Adrenal gland (tissue), 12 donors: ENCODE results near the gene COMP. TPM values are rescaled to one million over a fixed set of nuclear protein-coding genes. Genes with fewer than 3 reads are reported as not detected.
"Not testable (repeated sequence)": the region's sequence is repeated elsewhere in the genome, so short reads cannot be mapped to it uniquely, and the experiment has no call there.

Experiments used
- DNase-seq, 7 donors: peaks; one replicate each; pipeline ENCODE4 v3.0.0-alpha.2; 2019 to 2020
- H3K27ac ChIP-seq, 5 donors: fragments of 200-600 bp; sonication (generic) in 4 of 5; 1 replicate in 3 of 5; 2 replicates in 2 of 5; pipeline versions ENCODE4 v1.5.1 to v1.8.0; 2016 to 2020; ENCODE audit warnings: mild to moderate bottlenecking in 1 of 5
- H3K27me3 ChIP-seq: fragments of 200-600 bp; 2 replicates; pipeline ENCODE4 v1.8.0; 2021
- H3K36me3 ChIP-seq, 2 donors: fragments of 200-600 bp; replicated peaks in 1 of 2; 1 replicate in 1 of 2; 2 replicates in 1 of 2; pipeline versions ENCODE4 v1.5.1 to v1.8.0; 2018 to 2022
- H3K4me1 ChIP-seq, 2 donors: fragments of 200-600 bp; replicated peaks in 1 of 2; 1 replicate in 1 of 2; 2 replicates in 1 of 2; pipeline versions ENCODE4 v1.5.1 to v1.8.0; 2018 to 2021
- H3K4me3 ChIP-seq, 4 donors: fragments of 200-600 bp; sonication (generic) in 3 of 4; one replicate each; pipeline ENCODE4 v1.5.1; 2016 to 2018
- H3K9me3 ChIP-seq, 3 donors: fragments of 200-600 bp; sonication (generic) in 1 of 3; replicated peaks in 1 of 3; 1 replicate in 2 of 3; 2 replicates in 1 of 3; pipeline versions ENCODE4 v1.5.1 to v1.8.0; 2016 to 2021
- CTCF ChIP-seq, 6 experiments: fragments of 450-650 bp in 4 of 6; fragments of 200-600 bp in 2 of 6; sonication (generic) in 1 of 6; IDR thresholded peaks; 1 replicate in 5 of 6; 2 replicates in 1 of 6; pipeline versions ENCODE4 v1.5.1 to v1.8.0; 2016 to 2021; ENCODE audit warnings: antibody characterized with exemption in 6 of 6, mild to moderate bottlenecking in 2 of 6, moderate library complexity in 1 of 6
- POLR2A ChIP-seq, 2 donors: fragments of 450-650 bp; IDR thresholded peaks; one replicate each; pipeline ENCODE4 v1.6.1; 2017; ENCODE audit warnings: antibody characterized with exemption in 2 of 2, mild to moderate bottlenecking in 2 of 2, moderate library complexity in 1 of 2
- WGBS, 4 donors: extraction: QIAGEN DNeasy Blood & Tissue Kit in 2 of 4; methylation state at CpG; one replicate each; pipeline versions ENCODE4 v1.1.5 to v1.1.7; 2013 to 2017; 5-methylcytosine and 5-hydroxymethylcytosine counted together
- intact Hi-C, 2 donors: fragments of 100-400 bp; cut with DNase I; formaldehyde crosslinking; loops; one replicate each; pipeline versions ENCODE4 v1.14.1 to v1.15.0; 2022 to 2023
- polyA plus RNA-seq, 3 donors: library from polyadenylated mRNA; stranded (reverse); fragments of 200-250 nt in 2 of 3; fragments of 350-450 nt in 1 of 3; fragmentation: Illumina TruSeq in 1 of 3; extraction: RNeasy Lipid Tissue Mini Kit (QIAGEN cat#74804) in 1 of 3; gene quantifications; one replicate each; pipeline ENCODE4 v1.2.3, GENCODE V29; 2013 to 2014
- total RNA-seq, 9 donors: library from RNA; depleted of rRNA in 4 of 9; stranded (reverse); fragments of >200 nt in 4 of 9; fragments of 120-200 nt in 1 of 9; fragmentation: NEBNext Ultra II Directional in 1 of 9; extraction: Animal tissue kit (Norgen Biotek cat#: 25700) in 1 of 9; gene quantifications; one replicate each; pipeline versions ENCODE4 v1.1.0 to v1.2.4, GENCODE V29; 2013 to 2023
- donor health status: healthy with polysubstance abuse.
- donor health status: Bipolar disorder and iron deficiency.
- donor health status: DM: yes; HTN: yes; CAD: no.
- donor health status: DM: no; HTN: no; CAD: no.
- donor health status: DM: no; HTN: no; CAD: no.
- donor health status: DM: yes; HTN: yes; CAD: no.

COMP gene
- total and polyA plus RNA-seq, 12 donors, result 0.11 to 0.17 (median 0.16) TPM; not detected in 9

GRCh38 chr19:18735752-18736151 is 55.4 kb downstream of the COMP start:
- no peaks in the 10 kb centered on the region for H3K36me3 ChIP-seq
- 72 to 87% (median 73%) methylated on average over 5 to 9 of the region's 9 CpGs; no CpG with 5 or more reads in 1 of the 4 donors for WGBS, 4 donors
- H3K9me3 ChIP-seq, result no peaks in the 10 kb centered on the region
- H3K27me3 ChIP-seq, result no peaks in the 10 kb centered on the region
- no peak overlapping the region for H3K4me3 ChIP-seq
- intact Hi-C loops, result no loop called here
- TF ChIP-seq CTCF (IDR thresholded peaks at IDR 0.05), result no peak
- no peaks in the 10 kb centered on the region for H3K4me1 ChIP-seq
- peak overlapping the region in 1 of 5 donors; percentile 38 for H3K27ac ChIP-seq
- DNase-seq, result peak in 1 of 7 donors; percentile 67

- Histone ChIP-seq H3K27me3 (no peaks in the 10 kb centered on the region), H3K27ac (peak overlapping the region in 1 of 5 donors; percentile 38), H3K36me3 (no peaks in the 10 kb centered on the region), H3K4me3 (no peak overlapping the region), H3K9me3 (no peaks in the 10 kb centered on the region), H3K4me1 (no peaks in the 10 kb centered on the region)
- intact Hi-C loops, result no loop called here
- WGBS, 4 donors, result 84 to 100% (median 92%) methylated on average over 4 to 14 of the region's 14 CpGs
- TF ChIP-seq POLR2A (IDR thresholded peaks at IDR 0.05) (no peak), CTCF (IDR thresholded peaks at IDR 0.05) (no peak)
- peak in 1 of 7 donors; percentile 78 for DNase-seq
Measured at GRCh38 chr19:18735324-18735723, 55.8 kb downstream of the COMP start.

GRCh38 chr19:18733762-18734332 is 57.3 kb downstream of the COMP start:
- H3K9me3 ChIP-seq, H3K36me3 ChIP-seq, intact Hi-C loops, H3K27ac ChIP-seq, H3K27me3 ChIP-seq, H3K4me3 ChIP-seq, H3K4me1 ChIP-seq, DNase-seq: not testable (repeated sequence)
- WGBS, 4 donors, result 85 to 91% (median 88%) methylated on average over 11 of the region's 11 CpGs

GRCh38 chr19:18733196-18733647 is 57.9 kb downstream of the COMP start:
- H3K27ac ChIP-seq, result no peak overlapping the region
- TF ChIP-seq POLR2A (IDR thresholded peaks at IDR 0.05) (no peak), CTCF (IDR thresholded peaks at IDR 0.05) (no peak)
- H3K27me3 ChIP-seq, result no peaks in the 10 kb centered on the region
- no peaks in the 10 kb centered on the region for H3K9me3 ChIP-seq
- intact Hi-C loops, result no loop called here
- no peak overlapping the region for H3K4me3 ChIP-seq
- 53 to 94% (median 71%) methylated on average over 8 to 11 of the region's 11 CpGs for WGBS, 4 donors
- no peaks in the 10 kb centered on the region for H3K4me1 ChIP-seq
- DNase-seq, result no peak
- no peaks in the 10 kb centered on the region for H3K36me3 ChIP-seq

Other genes with a start within 250 kb of the COMP start
- 100 to 1,000 TPM; 128 to 463 (median 261) TPM for gene FKBP8, start 247.7 kb downstream of the COMP start, total RNA-seq
- gene FKBP8, start 247.7 kb downstream of the COMP start, polyA plus RNA-seq, result 100 to 1,000 TPM in 2 of 3 donors, 10 to 100 TPM in 1; 26.3 to 816 (median 417) TPM
- 100 to 1,000 TPM in 3 of 9 donors, 10 to 100 TPM in 6; 57.7 to 165 (median 83.3) TPM for gene KXD1, start 233.4 kb downstream of the COMP start, total RNA-seq
- 100 to 1,000 TPM in 1 of 3 donors, 10 to 100 TPM in 2; 74.2 to 120 (median 79.4) TPM for gene KXD1, start 233.4 kb downstream of the COMP start, polyA plus RNA-seq
- 1,000 to 10,000 TPM in 6 of 9 donors, 100 to 1,000 TPM in 3; 781 to 1,331 (median 1,025) TPM for gene UBA52, start 219.4 kb downstream of the COMP start, total RNA-seq
- 1,000 to 10,000 TPM in 2 of 3 donors, 100 to 1,000 TPM in 1; 950 to 1,900 (median 1,669) TPM for gene UBA52, start 219.4 kb downstream of the COMP start, polyA plus RNA-seq
- gene REX1BD, start 202.5 kb downstream of the COMP start, total RNA-seq, result 100 to 1,000 TPM in 3 of 9 donors, 10 to 100 TPM in 6; 56.1 to 268 (median 89.4) TPM
- 100 to 1,000 TPM in 2 of 3 donors, 1 to 10 TPM in 1; 8.8 to 156 (median 148) TPM for gene REX1BD, start 202.5 kb downstream of the COMP start, polyA plus RNA-seq
- 100 to 1,000 TPM in 1 of 9 donors, 10 to 100 TPM in 5, 1 to 10 TPM in 2, under 1 TPM in 1; 0.44 to 111 (median 15.0) TPM for gene CRLF1, start 184.5 kb downstream of the COMP start, total RNA-seq
- 10 to 100 TPM in 2 of 3 donors, 1 to 10 TPM in 1; 5.7 to 80.0 (median 51.2) TPM for gene CRLF1, start 184.5 kb downstream of the COMP start, polyA plus RNA-seq
- 10 to 100 TPM in 2 of 9 donors, 1 to 10 TPM in 6, under 1 TPM in 1; 0.89 to 13.9 (median 5.2) TPM for gene TMEM59L, start 178.4 kb downstream of the COMP start, total RNA-seq
- 10 to 100 TPM in 1 of 3 donors, 1 to 10 TPM in 2; 1.9 to 14.5 (median 5.5) TPM for gene TMEM59L, start 178.4 kb downstream of the COMP start, polyA plus RNA-seq
- 10 to 100 TPM in 3 of 9 donors, 1 to 10 TPM in 6; 1.4 to 15.2 (median 9.0) TPM for gene KLHL26, start 154.3 kb downstream of the COMP start, total RNA-seq
- gene KLHL26, start 154.3 kb downstream of the COMP start, polyA plus RNA-seq, result 1 to 10 TPM; 1.7 to 5.1 (median 3.7) TPM
- gene CRTC1, start 107.6 kb downstream of the COMP start, total RNA-seq, result 10 to 100 TPM in 6 of 9 donors, 1 to 10 TPM in 3; 3.1 to 22.5 (median 10.2) TPM
- gene CRTC1, start 107.6 kb downstream of the COMP start, polyA plus RNA-seq, result 10 to 100 TPM in 2 of 3 donors, 1 to 10 TPM in 1; 4.6 to 38.1 (median 18.1) TPM
- gene UPF1, start 40.7 kb upstream of the COMP start, total RNA-seq, result 100 to 1,000 TPM in 1 of 9 donors, 10 to 100 TPM in 8; 31.1 to 141 (median 78.7) TPM
- gene UPF1, start 40.7 kb upstream of the COMP start, polyA plus RNA-seq, result 10 to 100 TPM; 27.6 to 80.8 (median 55.1) TPM
- gene CERS1, start 104.9 kb upstream of the COMP start, total RNA-seq, result 1 to 10 TPM in 3 of 9 donors, under 1 TPM in 3, not detected in 3; 0.29 to 2.8 (median 1.1) TPM
- gene CERS1, start 104.9 kb upstream of the COMP start, polyA plus RNA-seq, result 1 to 10 TPM; 1.8 to 4.3 (median 2.8) TPM
- 100 to 1,000 TPM; 208 to 400 (median 306) TPM for gene COPE, start 128.1 kb upstream of the COMP start, total RNA-seq
- 100 to 1,000 TPM in 2 of 3 donors, 10 to 100 TPM in 1; 45.1 to 298 (median 245) TPM for gene COPE, start 128.1 kb upstream of the COMP start, polyA plus RNA-seq
- gene DDX49, start 128.4 kb upstream of the COMP start, total RNA-seq, result 10 to 100 TPM; 29.1 to 53.1 (median 46.4) TPM
- 100 to 1,000 TPM in 1 of 3 donors, 10 to 100 TPM in 2; 35.9 to 105 (median 88.9) TPM for gene DDX49, start 128.4 kb upstream of the COMP start, polyA plus RNA-seq
- 10 to 100 TPM; 20.7 to 97.1 (median 34.1) TPM for gene HOMER3, start 149.9 kb upstream of the COMP start, total RNA-seq
- 100 to 1,000 TPM in 1 of 3 donors, 10 to 100 TPM in 2; 13.9 to 130 (median 43.2) TPM for gene HOMER3, start 149.9 kb upstream of the COMP start, polyA plus RNA-seq
- 10 to 100 TPM; 22.0 to 87.6 (median 49.9) TPM for gene SUGP2, start 242.2 kb upstream of the COMP start, total RNA-seq
- gene SUGP2, start 242.2 kb upstream of the COMP start, polyA plus RNA-seq, result 100 to 1,000 TPM in 2 of 3 donors, 10 to 100 TPM in 1; 39.6 to 291 (median 176) TPM
- gene ARMC6, start 242.3 kb upstream of the COMP start, total RNA-seq, result 10 to 100 TPM; 16.7 to 31.5 (median 26.7) TPM
- 10 to 100 TPM; 26.5 to 39.3 (median 38.5) TPM for gene ARMC6, start 242.3 kb upstream of the COMP start, polyA plus RNA-seq